ENCODE data around the gene GRID1. TPM values are rescaled to one million over a fixed set of nuclear protein-coding genes. Genes with fewer than 3 reads are reported as not detected.
"Not testable (repeated sequence)": the region's sequence is repeated elsewhere in the genome, so short reads cannot be mapped to it uniquely, and the experiment has no call there.

The GRID1 gene
- total RNA-seq, 1 donor from 2014 or later = 0.75 TPM

DNA sequence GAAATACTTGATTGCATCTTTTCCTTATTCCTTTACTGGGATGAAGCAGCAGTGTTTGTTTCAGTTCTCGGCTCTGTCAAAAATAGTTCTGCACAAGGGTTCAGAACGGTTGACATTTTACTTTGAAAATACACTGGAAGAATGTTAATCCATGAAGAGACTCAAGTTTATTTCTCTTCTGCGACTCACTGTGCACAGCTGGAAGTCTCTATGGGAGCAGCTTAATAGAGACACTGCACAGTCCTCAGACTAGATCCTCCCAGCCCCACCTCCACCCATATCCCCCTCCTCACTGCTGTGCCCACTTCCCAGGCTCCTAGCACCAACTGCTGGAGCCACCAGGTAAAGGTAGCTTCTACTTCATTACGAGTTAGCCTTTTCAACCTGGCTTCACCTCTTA, 517.8 kb downstream of the GRID1 start:
- no peak for DNase-seq (ENCODE audit: low read depth)
- peak overlapping the region; percentile 19 for H2AFZ ChIP-seq (ENCODE audit: low read depth, low read length)
- no peak for TF ChIP-seq EZH2 (IDR thresholded peaks at IDR 0.05; ENCODE audit: insufficient read depth, low read length)
- TF ChIP-seq, protein P1, sequence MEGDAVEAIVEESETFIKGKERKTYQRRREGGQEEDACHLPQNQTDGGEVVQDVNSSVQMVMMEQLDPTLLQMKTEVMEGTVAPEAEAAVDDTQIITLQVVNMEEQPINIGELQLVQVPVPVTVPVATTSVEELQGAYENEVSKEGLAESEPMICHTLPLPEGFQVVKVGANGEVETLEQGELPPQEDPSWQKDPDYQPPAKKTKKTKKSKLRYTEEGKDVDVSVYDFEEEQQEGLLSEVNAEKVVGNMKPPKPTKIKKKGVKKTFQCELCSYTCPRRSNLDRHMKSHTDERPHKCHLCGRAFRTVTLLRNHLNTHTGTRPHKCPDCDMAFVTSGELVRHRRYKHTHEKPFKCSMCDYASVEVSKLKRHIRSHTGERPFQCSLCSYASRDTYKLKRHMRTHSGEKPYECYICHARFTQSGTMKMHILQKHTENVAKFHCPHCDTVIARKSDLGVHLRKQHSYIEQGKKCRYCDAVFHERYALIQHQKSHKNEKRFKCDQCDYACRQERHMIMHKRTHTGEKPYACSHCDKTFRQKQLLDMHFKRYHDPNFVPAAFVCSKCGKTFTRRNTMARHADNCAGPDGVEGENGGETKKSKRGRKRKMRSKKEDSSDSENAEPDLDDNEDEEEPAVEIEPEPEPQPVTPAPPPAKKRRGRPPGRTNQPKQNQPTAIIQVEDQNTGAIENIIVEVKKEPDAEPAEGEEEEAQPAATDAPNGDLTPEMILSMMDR (IDR thresholded peaks at IDR 0.05; ENCODE audit: insufficient read depth, low read depth, low read length) = no peak
- H3K9me3 ChIP-seq (ENCODE audit: insufficient read depth, low read depth, low read length) = peaks cover 3% of the 10 kb centered on the region
- H3K27ac ChIP-seq (ENCODE audit: low read depth, low read length) = no peak overlapping the region
- H3K27me3 ChIP-seq (ENCODE audit: insufficient read depth, low read length) = no peaks in the 10 kb centered on the region
- Mint-ChIP-seq H3K36me3 (ENCODE audit: low read depth, unreplicated experiment) (no peaks in the 10 kb centered on the region), H3K27me3 (ENCODE audit: low read depth, unreplicated experiment) (no peaks in the 10 kb centered on the region), H3K27ac (ENCODE audit: unreplicated experiment) (no peak overlapping the region), H3K9me3 (ENCODE audit: unreplicated experiment) (peaks cover 3% of the 10 kb centered on the region), H3K4me1 (ENCODE audit: low read depth, unreplicated experiment) (peaks cover 2% of the 10 kb centered on the region), H3K4me3 (ENCODE audit: unreplicated experiment) (no peak overlapping the region)
- H3K4me2 ChIP-seq (ENCODE audit: low read length) = no peak overlapping the region
- FAIRE-seq = no peak
- no peaks in the 10 kb centered on the region for H4K20me1 ChIP-seq (ENCODE audit: insufficient read depth, low read length)
- no peak overlapping the region for H3K9ac ChIP-seq (ENCODE audit: low read length)
- H3K36me3 ChIP-seq (ENCODE audit: insufficient read depth, low read length) = no peaks in the 10 kb centered on the region
- H3K79me2 ChIP-seq (ENCODE audit: insufficient read depth, low read length) = no peaks in the 10 kb centered on the region
- H3K4me3 ChIP-seq (ENCODE audit: insufficient read depth, low read depth, low read length) = no peak overlapping the region
- peaks cover 13% of the 10 kb centered on the region for H3K4me1 ChIP-seq (ENCODE audit: insufficient read depth, low read length)

- no peak overlapping the region for H3K27ac Mint-ChIP-seq (ENCODE audit: unreplicated experiment)
- Histone ChIP-seq H3K27me3 (ENCODE audit: insufficient read depth, low read length) (no peaks in the 10 kb centered on the region), H4K20me1 (ENCODE audit: insufficient read depth, low read length) (no peaks in the 10 kb centered on the region), H3K4me2 (ENCODE audit: low read length) (no peak overlapping the region), H3K4me1 (ENCODE audit: insufficient read depth, low read length) (peaks cover 11% of the 10 kb centered on the region), H3K9me3 (ENCODE audit: insufficient read depth, low read depth, low read length) (peaks cover 3% of the 10 kb centered on the region), H3K36me3 (ENCODE audit: insufficient read depth, low read length) (no peaks in the 10 kb centered on the region), H3K79me2 (ENCODE audit: insufficient read depth, low read length) (no peaks in the 10 kb centered on the region), H2AFZ (ENCODE audit: low read depth, low read length) (no peak overlapping the region), H3K9ac (ENCODE audit: low read length) (no peak overlapping the region), H3K4me3 (ENCODE audit: insufficient read depth, low read depth, low read length) (no peak overlapping the region), H3K27ac (ENCODE audit: low read depth, low read length) (no peak overlapping the region)
- no peak for DNase-seq (ENCODE audit: low read depth)
- H3K27me3 Mint-ChIP-seq (ENCODE audit: low read depth, unreplicated experiment) = no peaks in the 10 kb centered on the region
- no peaks in the 10 kb centered on the region for H3K36me3 Mint-ChIP-seq (ENCODE audit: low read depth, unreplicated experiment)
- no peak for TF ChIP-seq EZH2 (IDR thresholded peaks at IDR 0.05; ENCODE audit: insufficient read depth, low read length)
- TF ChIP-seq, protein P1 (IDR thresholded peaks at IDR 0.05; ENCODE audit: insufficient read depth, low read depth, low read length) = no peak
- no peak for FAIRE-seq
- no peaks in the 10 kb centered on the region for H3K9me3 Mint-ChIP-seq (ENCODE audit: unreplicated experiment)
- no peak overlapping the region for H3K4me3 Mint-ChIP-seq (ENCODE audit: unreplicated experiment)
- H3K4me1 Mint-ChIP-seq (ENCODE audit: low read depth, unreplicated experiment) = peaks cover 2% of the 10 kb centered on the region
These were observed 519.5 kb downstream of the GRID1 start for GRCh38 chr10:85847085-85847484.

DNA sequence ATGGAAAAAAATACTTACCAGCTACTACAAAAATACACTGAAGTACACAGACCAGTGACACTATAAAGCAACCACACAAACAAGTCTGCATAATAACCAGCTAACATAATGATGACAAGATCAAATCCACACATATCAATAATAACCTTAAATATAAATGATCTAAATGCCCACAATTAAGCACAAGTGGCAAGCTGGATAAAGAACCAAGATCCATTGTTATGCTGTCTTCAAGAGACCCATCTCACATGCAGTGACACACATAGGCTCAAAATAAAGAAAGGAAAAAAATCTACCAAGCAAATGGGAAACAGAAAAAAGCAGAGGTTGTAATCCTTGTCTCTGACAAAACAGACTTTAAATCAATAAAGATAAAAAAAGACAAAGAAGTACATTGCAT, 527.9 kb downstream of the GRID1 start:
- H4K20me1 ChIP-seq (ENCODE audit: insufficient read depth, low read length); FAIRE-seq; H3K4me3 ChIP-seq (ENCODE audit: insufficient read depth, low read depth, low read length); H3K9ac ChIP-seq (ENCODE audit: low read length); DNase-seq (ENCODE audit: low read depth); H3K4me1 ChIP-seq (ENCODE audit: insufficient read depth, low read length); H3K27me3 ChIP-seq (ENCODE audit: insufficient read depth, low read length); H3K36me3 ChIP-seq (ENCODE audit: insufficient read depth, low read length); H3K9me3 ChIP-seq (ENCODE audit: insufficient read depth, low read depth, low read length); H3K36me3 Mint-ChIP-seq (ENCODE audit: low read depth, unreplicated experiment); H3K4me2 ChIP-seq (ENCODE audit: low read length); H3K27me3 Mint-ChIP-seq (ENCODE audit: low read depth, unreplicated experiment); H3K4me1 Mint-ChIP-seq (ENCODE audit: low read depth, unreplicated experiment); H2AFZ ChIP-seq (ENCODE audit: low read depth, low read length); H3K27ac ChIP-seq (ENCODE audit: low read depth, low read length); H3K4me3 Mint-ChIP-seq (ENCODE audit: unreplicated experiment); H3K27ac Mint-ChIP-seq (ENCODE audit: unreplicated experiment); H3K79me2 ChIP-seq (ENCODE audit: insufficient read depth, low read length): not testable (repeated sequence)
- H3K9me3 Mint-ChIP-seq (ENCODE audit: unreplicated experiment) = peaks cover 16% of the 10 kb centered on the region
